Effector memory CD4-positive, alpha-beta T cell (primary cell): ENCODE measurements around the gene PRKCZ.

Experiments
- DNase-seq, 3 donors: peaks; one replicate each; pipeline ENCODE4 v3.0.0-alpha.2; 2020
- H3K27ac ChIP-seq: 2 replicates; pipeline ENCODE4 v1.7.0; 2013; ENCODE audit warnings: mild to moderate bottlenecking, low read length, moderate library complexity; ENCODE audit not compliant: insufficient read depth, poor library complexity, severe bottlenecking
- H3K27me3 ChIP-seq: replicated peaks from 2 replicates; pipeline ENCODE4 v1.7.0; 2013; ENCODE audit warnings: mild to moderate bottlenecking, low read length; ENCODE audit not compliant: insufficient read depth, control insufficient read depth, poor library complexity, severe bottlenecking
- H3K36me3 ChIP-seq: 2 replicates; pipeline ENCODE4 v1.7.0; 2013; ENCODE audit warnings: mild to moderate bottlenecking, low read length, moderate library complexity; ENCODE audit not compliant: control insufficient read depth, insufficient read depth
- H3K4me1 ChIP-seq: 2 replicates; pipeline ENCODE4 v1.7.0; 2013; ENCODE audit warnings: low read length, mild to moderate bottlenecking; ENCODE audit not compliant: control insufficient read depth, insufficient read depth, poor library complexity, severe bottlenecking
- H3K4me3 ChIP-seq: 2 replicates; pipeline ENCODE4 v1.7.0; 2013; ENCODE audit warnings: low read length, low read depth, mild to moderate bottlenecking; ENCODE audit not compliant: insufficient read depth, poor library complexity, severe bottlenecking
- H3K9me3 ChIP-seq: 2 replicates; pipeline ENCODE4 v1.7.0; 2013; ENCODE audit warnings: mild to moderate bottlenecking, low read length, moderate library complexity; ENCODE audit not compliant: control insufficient read depth

Gene PRKCZ

DNA sequence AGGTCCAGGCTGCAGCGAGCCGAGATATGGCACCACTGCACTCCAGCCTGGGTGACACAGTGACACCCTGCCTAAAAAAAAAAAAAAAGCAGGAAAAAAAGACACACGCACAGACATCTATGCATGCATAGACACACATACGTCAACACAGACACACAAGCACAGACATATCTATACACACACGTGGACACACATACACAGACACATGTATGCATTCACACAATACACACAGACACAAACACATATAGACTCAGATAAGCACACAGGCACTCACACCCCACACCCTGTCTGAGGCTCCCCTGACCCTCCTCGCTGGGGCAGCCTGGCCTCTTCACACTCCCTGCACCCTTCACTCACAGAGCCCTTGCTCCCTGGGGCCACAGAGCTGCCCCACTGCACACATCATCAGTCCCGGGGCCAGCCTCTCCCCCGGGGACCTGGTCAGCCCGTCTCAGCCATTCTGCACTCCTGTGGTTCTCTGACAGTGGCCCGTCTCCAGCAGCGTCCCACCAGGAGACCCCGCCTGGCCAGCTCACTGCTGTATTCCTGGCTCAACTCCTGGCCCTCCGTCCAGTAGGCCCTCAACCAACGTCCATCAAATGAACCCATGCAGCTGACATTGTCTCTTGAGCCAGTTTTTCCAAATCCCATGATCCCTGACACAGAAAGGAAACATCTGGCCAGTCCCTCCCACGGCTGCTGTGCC is 4.6 kb upstream of the PRKCZ start:
- no peaks in the 10 kb centered on the region for H3K36me3 ChIP-seq
- no peak overlapping the region for H3K27ac ChIP-seq
- no peak overlapping the region for H3K4me3 ChIP-seq
- H3K4me1 ChIP-seq, result peaks cover 15% of the 10 kb centered on the region
- no peaks in the 10 kb centered on the region for H3K27me3 ChIP-seq
- H3K9me3 ChIP-seq, result no peaks in the 10 kb centered on the region
- no peak for DNase-seq

DNA sequence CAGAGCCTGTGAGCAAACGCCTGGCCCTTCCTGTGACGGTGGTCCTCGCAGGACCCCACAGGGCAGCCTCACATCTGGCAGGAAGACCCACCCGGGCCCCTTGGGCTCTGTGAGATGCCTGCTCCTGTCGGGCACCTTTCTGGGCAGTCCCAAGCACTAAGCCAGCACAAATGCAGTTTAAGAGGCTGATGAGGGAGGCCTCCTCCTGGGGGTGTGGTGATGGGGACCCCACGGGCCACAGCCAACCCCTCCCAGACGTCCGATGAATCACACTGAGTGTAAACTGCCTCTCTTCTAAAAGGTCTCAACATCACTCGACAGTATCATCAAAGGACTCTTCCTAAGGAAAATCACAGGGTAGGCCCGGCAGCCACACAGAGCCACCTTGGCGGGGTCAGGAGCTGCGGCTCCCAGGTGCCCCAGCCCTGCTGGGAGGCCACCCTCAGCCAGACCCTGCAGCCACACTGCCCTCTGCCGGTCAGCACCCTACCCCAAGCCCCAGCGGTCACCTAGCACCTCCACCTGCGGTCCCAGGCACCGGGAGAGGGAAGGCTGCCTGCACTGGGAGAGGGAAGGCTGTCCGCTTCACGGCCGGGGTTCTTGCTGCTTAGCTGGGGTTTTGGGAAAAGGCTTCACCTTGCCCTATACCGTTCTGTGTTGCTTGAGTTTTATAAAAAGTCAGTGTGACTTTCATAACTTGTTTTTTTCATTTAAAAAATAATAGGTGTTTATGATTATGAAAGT is 3.9 kb upstream of the PRKCZ start:
- no peaks in the 10 kb centered on the region for H3K27me3 ChIP-seq
- no peak overlapping the region for H3K4me3 ChIP-seq
- peak in 1 of 3 donors; percentile 32 for DNase-seq

DNA sequence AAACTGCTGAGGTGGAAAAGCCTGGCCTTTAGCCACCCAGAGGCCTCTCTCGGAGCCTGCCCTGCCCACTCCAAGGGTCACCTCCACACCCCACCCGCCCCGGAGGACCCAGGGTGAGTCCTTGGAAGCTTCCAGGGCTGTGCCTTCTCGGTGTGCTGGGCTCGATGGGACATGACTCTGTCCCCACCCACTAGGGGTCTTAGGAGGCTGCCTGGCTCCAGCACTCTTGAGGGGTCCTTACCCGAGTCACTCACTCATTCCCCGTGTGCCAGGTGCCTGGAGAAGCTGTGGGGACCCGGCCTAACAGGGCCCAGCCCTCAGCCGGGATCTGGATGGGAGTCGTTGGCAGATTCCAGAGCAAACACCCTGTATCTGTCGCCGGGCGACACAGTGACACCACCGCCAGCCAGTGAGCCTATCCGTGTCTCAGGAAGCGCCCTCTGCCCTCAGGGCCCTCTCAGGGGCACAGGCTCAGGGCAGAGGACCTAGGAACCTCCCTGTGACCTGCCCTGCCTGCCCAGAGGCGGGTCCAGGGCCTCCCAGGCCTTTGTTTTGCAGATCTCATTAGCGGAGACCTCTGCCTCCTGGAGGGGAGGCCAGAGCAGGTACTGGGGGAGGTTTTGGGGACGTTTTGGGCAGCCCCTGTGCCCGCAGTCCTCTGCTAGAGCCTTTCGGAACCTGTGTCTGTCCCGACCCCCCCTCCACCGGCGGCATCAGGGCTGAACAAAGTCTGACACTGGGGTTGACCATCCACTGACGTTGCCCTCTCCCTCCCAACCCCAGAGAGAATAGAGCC is 3.1 kb upstream of the PRKCZ start:
- Histone ChIP-seq H3K36me3 (no peaks in the 10 kb centered on the region), H3K4me3 (no peak overlapping the region), H3K27me3 (no peaks in the 10 kb centered on the region), H3K4me1 (peaks cover 23% of the 10 kb centered on the region), H3K9me3 (no peaks in the 10 kb centered on the region), H3K27ac (no peak overlapping the region)
- DNase-seq, result no peak

More for the DNA sequence above, 3.9 kb upstream of the PRKCZ start:
- Histone ChIP-seq H3K36me3 (no peaks in the 10 kb centered on the region), H3K27ac (no peak overlapping the region), H3K4me1 (peaks cover 22% of the 10 kb centered on the region), H3K9me3 (no peaks in the 10 kb centered on the region)

DNA sequence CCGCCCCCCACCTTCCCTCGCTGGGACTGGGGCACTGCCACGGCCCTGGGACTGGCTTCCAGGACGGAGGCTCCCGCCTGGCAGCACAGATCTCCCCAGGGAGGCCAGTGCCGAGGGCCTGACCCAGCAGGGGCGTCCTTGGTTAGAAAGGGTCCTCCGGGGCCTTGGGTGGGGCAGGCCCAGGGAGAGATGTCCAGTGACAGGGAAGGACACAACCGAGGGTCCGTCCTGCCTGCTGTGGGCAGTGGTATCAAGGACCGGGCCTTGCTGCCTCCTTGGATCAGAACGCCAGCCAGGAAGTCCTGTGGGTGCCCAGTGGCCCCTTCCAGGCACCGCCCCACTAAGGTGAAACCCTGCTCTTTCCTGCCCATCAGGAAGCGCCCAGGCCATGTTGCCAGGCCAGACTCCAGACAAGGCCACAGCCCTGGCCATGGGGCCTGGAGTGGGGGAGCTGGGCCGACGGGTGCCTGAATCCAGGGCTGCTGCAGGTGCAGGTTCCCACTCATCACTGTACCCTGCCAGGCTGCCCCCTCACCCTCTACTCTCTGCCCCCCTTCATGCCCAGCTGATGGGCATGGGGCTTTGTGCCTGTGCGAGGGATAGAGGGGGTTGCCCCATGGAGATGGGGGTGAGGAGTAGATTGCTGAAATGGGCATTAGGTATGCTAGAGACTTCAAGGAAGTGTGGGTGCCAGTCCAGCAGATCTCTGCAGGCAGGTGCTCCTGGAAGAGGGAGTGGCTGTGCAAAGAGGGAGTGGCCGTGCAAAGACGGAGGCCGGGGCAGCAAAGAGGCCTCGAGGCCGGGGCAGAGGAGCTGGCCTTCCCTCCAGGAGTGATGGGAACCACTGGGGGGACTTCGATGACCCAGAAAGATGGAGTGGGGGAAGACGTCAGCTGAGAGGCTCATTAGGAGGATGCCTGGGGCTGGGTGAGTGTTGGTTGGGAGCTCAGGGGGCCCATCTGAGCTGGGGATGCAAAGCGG is 2.2 kb upstream of the PRKCZ start:
- Histone ChIP-seq H3K4me1 (peaks cover 23% of the 10 kb centered on the region), H3K27ac (no peak overlapping the region), H3K9me3 (no peaks in the 10 kb centered on the region), H3K36me3 (no peaks in the 10 kb centered on the region), H3K4me3 (no peak overlapping the region), H3K27me3 (no peaks in the 10 kb centered on the region)
- no peak for DNase-seq

GRCh38 chr1:2049225-2049717 is 940 bp upstream of the PRKCZ start:
- Histone ChIP-seq H3K9me3 (no peaks in the 10 kb centered on the region), H3K36me3 (no peaks in the 10 kb centered on the region), H3K27me3 (no peaks in the 10 kb centered on the region), H3K4me3 (peak overlapping the region; percentile 84), H3K4me1 (peaks cover 23% of the 10 kb centered on the region), H3K27ac (no peak overlapping the region)
- DNase-seq, result no peak

- peak overlapping the region; percentile 57 for H3K4me3 ChIP-seq
- DNase-seq, result no peak
- H3K9me3 ChIP-seq, result no peaks in the 10 kb centered on the region
- H3K27ac ChIP-seq, result peak overlapping the region; percentile 42
- no peaks in the 10 kb centered on the region for H3K36me3 ChIP-seq
- peaks cover 17% of the 10 kb centered on the region for H3K4me1 ChIP-seq
- no peaks in the 10 kb centered on the region for H3K27me3 ChIP-seq
Measured at GRCh38 chr1:2050461-2050792, 216 bp downstream of the PRKCZ start.

DNA sequence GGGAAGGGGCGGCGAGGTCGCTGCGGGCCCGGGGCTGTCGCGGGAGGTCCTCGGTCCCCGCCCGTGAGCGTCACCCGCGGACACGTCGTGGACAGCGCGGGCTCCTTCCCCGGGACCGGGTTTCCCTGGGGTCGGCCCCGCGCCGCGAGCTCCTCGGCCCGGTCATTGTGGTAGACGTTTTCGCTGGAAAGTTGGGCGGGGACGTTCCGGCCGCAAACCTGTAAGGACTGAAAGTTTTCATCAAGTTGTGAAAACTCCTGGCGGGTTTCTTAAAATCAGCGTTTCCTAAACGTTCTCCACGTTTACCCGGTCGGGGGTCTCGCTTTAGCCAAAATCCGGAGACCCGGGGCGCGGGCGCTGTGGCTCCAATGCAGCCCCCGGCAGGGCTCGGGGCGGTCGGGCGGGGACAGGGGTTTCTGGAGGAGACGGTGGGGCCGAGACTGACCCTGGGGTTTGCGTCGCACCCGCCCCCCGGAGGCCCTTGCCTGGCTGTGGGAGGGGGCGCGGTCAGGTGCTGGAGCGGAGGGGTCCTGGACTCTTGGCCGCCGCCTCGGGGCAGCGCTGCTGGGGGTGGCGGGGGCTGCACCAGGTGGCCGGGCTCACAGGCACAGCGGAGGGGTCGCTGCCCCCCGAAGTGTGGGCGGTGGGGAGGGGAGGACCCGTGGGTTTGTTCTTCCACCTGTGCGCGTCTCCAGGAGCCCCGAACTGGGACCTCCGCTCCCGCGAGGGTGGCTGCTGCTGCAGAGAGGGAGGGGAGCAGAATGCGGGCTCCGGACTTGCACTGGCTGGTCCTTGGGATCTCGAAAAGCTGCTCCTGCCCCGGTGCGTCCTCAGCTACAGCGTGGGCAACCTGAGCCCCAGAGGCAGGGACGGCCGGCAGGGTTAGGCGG is 827 bp downstream of the PRKCZ start:
- no peaks in the 10 kb centered on the region for H3K27me3 ChIP-seq
- peak overlapping the region; percentile 57 for H3K4me3 ChIP-seq
- no peaks in the 10 kb centered on the region for H3K9me3 ChIP-seq
- H3K36me3 ChIP-seq, result peaks cover 1% of the 10 kb centered on the region
- H3K4me1 ChIP-seq, result peaks cover 17% of the 10 kb centered on the region
- DNase-seq, result no peak
- H3K27ac ChIP-seq, result peak overlapping the region; percentile 42

GRCh38 chr1:2052054-2052679 is 2.0 kb downstream of the PRKCZ start:
- peaks cover 7% of the 10 kb centered on the region for H3K36me3 ChIP-seq
- no peaks in the 10 kb centered on the region for H3K27me3 ChIP-seq
- H3K4me1 ChIP-seq, result peaks cover 17% of the 10 kb centered on the region
- no peak for DNase-seq
- H3K27ac ChIP-seq, result no peak overlapping the region
- no peak overlapping the region for H3K4me3 ChIP-seq
- H3K9me3 ChIP-seq, result no peaks in the 10 kb centered on the region
